Thyroid gland (tissue), 4 donors: ENCODE data around the gene KRTAP4-3.
"Not testable (repeated sequence)": the region's sequence is repeated elsewhere in the genome, so short reads cannot be mapped to it uniquely, and the experiment has no call there.

ENCODE experiments used
- CTCF ChIP-seq, 6 experiments: fragments of 200-600 bp in 3 of 6; fragments of 450-650 bp in 3 of 6; sonication (generic) in 3 of 6; IDR thresholded peaks; one replicate each; pipeline ENCODE4 v1.5.1; 2016 to 2019; ENCODE audit warnings: antibody characterized with exemption in 6 of 6, mild to moderate bottlenecking in 2 of 6, inconsistent platforms in 1 of 6, moderate library complexity in 1 of 6
- POLR2A ChIP-seq, 2 donors: fragments of 450-650 bp; IDR thresholded peaks; one replicate each; pipeline ENCODE4 v1.6.1; 2017; ENCODE audit warnings: antibody characterized with exemption in 2 of 2, mild to moderate bottlenecking in 2 of 2, moderate library complexity in 1 of 2

GRCh38 chr17:41189837-41190318, 21.9 kb upstream of the KRTAP4-3 start, which contains the start of gene KRTAP9-1:
- TF ChIP-seq POLR2A, CTCF (IDR thresholded peaks at IDR 0.05): not testable (repeated sequence)
